Measurements from ENCODE around the gene TRIP11.

Gene TRIP11

GRCh38 chr14:92010644-92011043, 29.2 kb downstream of the TRIP11 start:
- Histone ChIP-seq H3K9me3 (ENCODE audit: control insufficient read depth in 2 of 2, low read length in 2 of 2) (no peaks in the 10 kb centered on the region), H3K27me3 (ENCODE audit: control insufficient read depth in 1 of 2, insufficient read depth in 2 of 2, low read length in 2 of 2) (no peaks in the 10 kb centered on the region), H3K4me1 (ENCODE audit: control insufficient read depth, insufficient read depth, low read length) (no peaks in the 10 kb centered on the region), H3K27ac (ENCODE audit: low read length) (no peak overlapping the region), H3K36me3 (ENCODE audit: control insufficient read depth in 2 of 2, insufficient read depth in 2 of 2, low read length in 2 of 2) (peaks cover 10 to 34% of the 10 kb centered on the region in 2 donors), H3K4me3 (ENCODE audit: low read length in 2 of 2) (no peak overlapping the region), H3K9ac (ENCODE audit: low read length in 2 of 2) (no peak overlapping the region)

GRCh38 chr14:92009604-92010003, 30.3 kb downstream of the TRIP11 start:
- no peak overlapping the region for H3K9ac ChIP-seq (ENCODE audit: low read length in 2 of 2)
- no peaks in the 10 kb centered on the region for H3K9me3 ChIP-seq (ENCODE audit: control insufficient read depth in 2 of 2, low read length in 2 of 2)
- no peak overlapping the region for H3K27ac ChIP-seq (ENCODE audit: low read length)
- H3K27me3 ChIP-seq (ENCODE audit: control insufficient read depth in 1 of 2, insufficient read depth in 2 of 2, low read length in 2 of 2): no peaks in the 10 kb centered on the region
- H3K4me3 ChIP-seq (ENCODE audit: low read length in 2 of 2): no peak overlapping the region
- no peaks in the 10 kb centered on the region for H3K4me1 ChIP-seq (ENCODE audit: control insufficient read depth, insufficient read depth, low read length)
- peaks cover 10 to 41% of the 10 kb centered on the region in 2 donors for H3K36me3 ChIP-seq (ENCODE audit: control insufficient read depth in 2 of 2, insufficient read depth in 2 of 2, low read length in 2 of 2)

- Histone ChIP-seq H3K4me3 (ENCODE audit: low read length in 2 of 2) (no peak overlapping the region), H3K36me3 (ENCODE audit: control insufficient read depth in 2 of 2, insufficient read depth in 2 of 2, low read length in 2 of 2) (peaks cover 6 to 29% of the 10 kb centered on the region in 2 donors), H3K27me3 (ENCODE audit: control insufficient read depth in 1 of 2, insufficient read depth in 2 of 2, low read length in 2 of 2) (no peaks in the 10 kb centered on the region), H3K4me1 (ENCODE audit: control insufficient read depth, insufficient read depth, low read length) (no peaks in the 10 kb centered on the region), H3K9ac (ENCODE audit: low read length in 2 of 2) (no peak overlapping the region), H3K9me3 (ENCODE audit: control insufficient read depth in 2 of 2, low read length in 2 of 2) (no peaks in the 10 kb centered on the region), H3K27ac (ENCODE audit: low read length) (no peak overlapping the region)
These were observed 34.8 kb downstream of the TRIP11 start for GRCh38 chr14:92005019-92005418.

GRCh38 chr14:92004062-92004461, 35.8 kb downstream of the TRIP11 start:
- no peak overlapping the region for H3K4me3 ChIP-seq (ENCODE audit: low read length in 2 of 2)
- H3K4me1 ChIP-seq (ENCODE audit: control insufficient read depth, insufficient read depth, low read length): no peaks in the 10 kb centered on the region
- peaks cover 6 to 24% of the 10 kb centered on the region in 2 donors for H3K36me3 ChIP-seq (ENCODE audit: control insufficient read depth in 2 of 2, insufficient read depth in 2 of 2, low read length in 2 of 2)
- H3K27me3 ChIP-seq (ENCODE audit: control insufficient read depth in 1 of 2, insufficient read depth in 2 of 2, low read length in 2 of 2): no peaks in the 10 kb centered on the region
- no peaks in the 10 kb centered on the region for H3K9me3 ChIP-seq (ENCODE audit: control insufficient read depth in 2 of 2, low read length in 2 of 2)
- H3K27ac ChIP-seq (ENCODE audit: low read length): no peak overlapping the region
- H3K9ac ChIP-seq (ENCODE audit: low read length in 2 of 2): no peak overlapping the region

- Histone ChIP-seq H3K27ac (ENCODE audit: low read length) (no peak overlapping the region), H3K9ac (ENCODE audit: low read length in 2 of 2) (no peak overlapping the region), H3K9me3 (ENCODE audit: control insufficient read depth in 2 of 2, low read length in 2 of 2) (no peaks in the 10 kb centered on the region), H3K4me3 (ENCODE audit: low read length in 2 of 2) (no peak overlapping the region), H3K4me1 (ENCODE audit: control insufficient read depth, insufficient read depth, low read length) (no peaks in the 10 kb centered on the region), H3K36me3 (ENCODE audit: control insufficient read depth in 2 of 2, insufficient read depth in 2 of 2, low read length in 2 of 2) (peaks cover 0 to 8% of the 10 kb centered on the region in 2 donors), H3K27me3 (ENCODE audit: control insufficient read depth in 1 of 2, insufficient read depth in 2 of 2, low read length in 2 of 2) (no peaks in the 10 kb centered on the region)
These were observed 40.9 kb downstream of the TRIP11 start for GRCh38 chr14:91998667-91999570.

- Histone ChIP-seq H3K27ac (ENCODE audit: low read length) (no peak overlapping the region), H3K9me3 (ENCODE audit: control insufficient read depth in 2 of 2, low read length in 2 of 2) (no peaks in the 10 kb centered on the region), H3K27me3 (ENCODE audit: control insufficient read depth in 1 of 2, insufficient read depth in 2 of 2, low read length in 2 of 2) (no peaks in the 10 kb centered on the region), H3K36me3 (ENCODE audit: control insufficient read depth in 2 of 2, insufficient read depth in 2 of 2, low read length in 2 of 2) (peaks cover 0 to 7% of the 10 kb centered on the region in 2 donors), H3K9ac (ENCODE audit: low read length in 2 of 2) (no peak overlapping the region), H3K4me1 (ENCODE audit: control insufficient read depth, insufficient read depth, low read length) (no peaks in the 10 kb centered on the region), H3K4me3 (ENCODE audit: low read length in 2 of 2) (no peak overlapping the region)
These were observed 42.4 kb downstream of the TRIP11 start for GRCh38 chr14:91997492-91997891.

GRCh38 chr14:91996948-91997371, 42.9 kb downstream of the TRIP11 start:
- H3K4me1 ChIP-seq (ENCODE audit: control insufficient read depth, insufficient read depth, low read length): no peaks in the 10 kb centered on the region
- H3K27me3 ChIP-seq (ENCODE audit: control insufficient read depth in 1 of 2, insufficient read depth in 2 of 2, low read length in 2 of 2): no peaks in the 10 kb centered on the region
- no peak overlapping the region for H3K4me3 ChIP-seq (ENCODE audit: low read length in 2 of 2)
- H3K36me3 ChIP-seq (ENCODE audit: control insufficient read depth in 2 of 2, insufficient read depth in 2 of 2, low read length in 2 of 2): peaks cover 0 to 8% of the 10 kb centered on the region in 2 donors
- no peak overlapping the region for H3K27ac ChIP-seq (ENCODE audit: low read length)
- no peaks in the 10 kb centered on the region for H3K9me3 ChIP-seq (ENCODE audit: control insufficient read depth in 2 of 2, low read length in 2 of 2)
- H3K9ac ChIP-seq (ENCODE audit: low read length in 2 of 2): no peak overlapping the region

- no peak overlapping the region for H3K9ac ChIP-seq (ENCODE audit: low read length in 2 of 2)
- no peak overlapping the region for H3K4me3 ChIP-seq (ENCODE audit: low read length in 2 of 2)
- no peaks in the 10 kb centered on the region for H3K9me3 ChIP-seq (ENCODE audit: control insufficient read depth in 2 of 2, low read length in 2 of 2)
- H3K36me3 ChIP-seq (ENCODE audit: control insufficient read depth in 2 of 2, insufficient read depth in 2 of 2, low read length in 2 of 2): peaks cover 19 to 34% of the 10 kb centered on the region in 2 donors
- no peaks in the 10 kb centered on the region for H3K4me1 ChIP-seq (ENCODE audit: control insufficient read depth, insufficient read depth, low read length)
- H3K27me3 ChIP-seq (ENCODE audit: control insufficient read depth in 1 of 2, insufficient read depth in 2 of 2, low read length in 2 of 2): no peaks in the 10 kb centered on the region
- no peak overlapping the region for H3K27ac ChIP-seq (ENCODE audit: low read length)
These were observed 52.7 kb downstream of the TRIP11 start for GRCh38 chr14:91987192-91987591.

- peaks cover 14 to 21% of the 10 kb centered on the region in 2 donors for H3K36me3 ChIP-seq (ENCODE audit: control insufficient read depth in 2 of 2, insufficient read depth in 2 of 2, low read length in 2 of 2)
- no peak overlapping the region for H3K4me3 ChIP-seq (ENCODE audit: low read length in 2 of 2)
- H3K4me1 ChIP-seq (ENCODE audit: control insufficient read depth, insufficient read depth, low read length): no peaks in the 10 kb centered on the region
- no peaks in the 10 kb centered on the region for H3K27me3 ChIP-seq (ENCODE audit: control insufficient read depth in 1 of 2, insufficient read depth in 2 of 2, low read length in 2 of 2)
- no peaks in the 10 kb centered on the region for H3K9me3 ChIP-seq (ENCODE audit: control insufficient read depth in 2 of 2, low read length in 2 of 2)
- H3K9ac ChIP-seq (ENCODE audit: low read length in 2 of 2): no peak overlapping the region
- H3K27ac ChIP-seq (ENCODE audit: low read length): no peak overlapping the region
These were observed 54.2 kb downstream of the TRIP11 start for GRCh38 chr14:91985521-91986255.

- no peak overlapping the region for H3K27ac ChIP-seq (ENCODE audit: low read length)
- H3K4me1 ChIP-seq (ENCODE audit: control insufficient read depth, insufficient read depth, low read length): no peaks in the 10 kb centered on the region
- no peaks in the 10 kb centered on the region for H3K9me3 ChIP-seq (ENCODE audit: control insufficient read depth in 2 of 2, low read length in 2 of 2)
- no peak overlapping the region for H3K4me3 ChIP-seq (ENCODE audit: low read length in 2 of 2)
- H3K27me3 ChIP-seq (ENCODE audit: control insufficient read depth in 1 of 2, insufficient read depth in 2 of 2, low read length in 2 of 2): no peaks in the 10 kb centered on the region
- no peak overlapping the region for H3K9ac ChIP-seq (ENCODE audit: low read length in 2 of 2)
- H3K36me3 ChIP-seq (ENCODE audit: control insufficient read depth in 2 of 2, insufficient read depth in 2 of 2, low read length in 2 of 2): peaks cover 14 to 21% of the 10 kb centered on the region in 2 donors
These were observed 54.9 kb downstream of the TRIP11 start for GRCh38 chr14:91985008-91985407.

All from stomach smooth muscle (tissue), 2 donors.